ENCODE results near the gene CELA1. TPM values are rescaled to one million over a fixed set of nuclear protein-coding genes. Genes with fewer than 3 reads are reported as not detected.

Gene CELA1
- total and polyA plus RNA-seq, 4 donors: not detected

DNA sequence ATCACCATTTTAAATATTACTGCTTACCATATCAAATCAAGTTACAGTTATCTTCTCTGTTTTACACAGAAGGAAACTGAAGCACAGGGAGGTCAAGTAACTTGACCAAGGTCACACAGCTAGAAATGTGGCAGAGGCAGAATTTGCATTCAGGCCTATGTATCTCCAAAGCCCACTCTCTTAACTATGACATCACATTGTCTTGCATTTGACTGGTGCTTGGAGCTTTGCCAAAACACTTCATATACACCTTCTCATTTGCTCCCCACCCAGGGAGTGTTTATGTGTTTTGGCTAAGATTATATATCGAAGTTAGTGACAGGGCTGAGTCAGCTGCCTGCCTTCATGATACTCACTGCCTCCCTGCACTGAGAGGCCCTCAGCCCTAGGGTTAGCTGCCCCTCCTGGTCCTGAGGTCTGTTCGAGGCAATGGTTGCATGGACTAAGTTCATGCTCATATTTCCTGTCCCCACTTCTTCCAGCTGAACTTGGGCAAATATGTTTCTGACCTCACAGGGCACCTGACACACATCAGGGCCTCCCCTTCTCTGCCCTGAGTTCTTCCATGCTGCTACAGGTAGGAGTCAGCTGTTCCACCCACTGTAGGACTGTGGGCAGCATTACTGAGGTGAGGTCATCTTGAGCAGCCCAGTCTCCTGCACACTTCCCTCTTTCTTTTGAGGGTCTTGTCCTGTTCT is 43.0 kb upstream of the CELA1 start:
- H3K27ac ChIP-seq (ENCODE audit: low read depth in 1 of 2, low read length in 2 of 2): no peak overlapping the region
- no peaks in the 10 kb centered on the region for H3K4me1 ChIP-seq (ENCODE audit: control insufficient read depth in 1 of 2, insufficient read depth in 2 of 2, low read length in 2 of 2)
- no peak for ATAC-seq (ENCODE audit: low FRiP score)
- intact Hi-C loops (cut with DNase I): no loop called here
- no peaks in the 10 kb centered on the region for H3K36me3 ChIP-seq (ENCODE audit: control insufficient read depth in 1 of 2, insufficient read depth in 2 of 2, low read length in 1 of 2)
- 84 to 90% methylated on average over 2 of the region's 2 CpGs for WGBS, 2 donors
- H3K27me3 ChIP-seq (ENCODE audit: control insufficient read depth in 1 of 2, insufficient read depth in 2 of 2, low read length in 1 of 2): no peaks in the 10 kb centered on the region
- no peak overlapping the region for H3K4me3 ChIP-seq (ENCODE audit: low read length in 2 of 2)
- DNase-seq: peak in 1 of 2 donors; percentile 28
- H3K9me3 ChIP-seq (ENCODE audit: control insufficient read depth, low read length): no peaks in the 10 kb centered on the region

DNA sequence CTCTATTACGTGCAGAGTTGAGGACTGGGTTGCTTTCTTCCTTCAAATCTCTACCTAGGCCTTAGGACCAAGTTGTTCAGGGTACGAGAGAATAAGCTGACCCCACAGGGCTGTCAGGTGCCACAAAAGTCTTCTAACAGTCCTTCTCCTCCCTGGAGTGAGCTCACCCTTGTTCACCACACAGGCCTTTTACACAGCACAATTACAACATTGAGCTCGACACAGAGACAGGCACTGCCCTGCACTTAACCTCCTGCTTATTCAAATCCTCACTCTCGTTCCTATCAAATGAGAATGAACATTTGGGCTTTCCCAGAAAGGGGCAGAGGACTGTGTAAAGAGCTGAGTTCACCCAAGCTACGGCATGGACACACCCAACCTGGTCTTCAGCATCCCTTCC is 42.4 kb upstream of the CELA1 start:
- ATAC-seq (ENCODE audit: low FRiP score): no peak
- Histone ChIP-seq H3K9me3 (ENCODE audit: control insufficient read depth, low read length) (no peaks in the 10 kb centered on the region), H3K4me1 (ENCODE audit: control insufficient read depth in 1 of 2, insufficient read depth in 2 of 2, low read length in 2 of 2) (no peaks in the 10 kb centered on the region), H3K36me3 (ENCODE audit: control insufficient read depth in 1 of 2, insufficient read depth in 2 of 2, low read length in 1 of 2) (no peaks in the 10 kb centered on the region), H3K4me3 (ENCODE audit: low read length in 2 of 2) (no peak overlapping the region), H3K27ac (ENCODE audit: low read depth in 1 of 2, low read length in 2 of 2) (no peak overlapping the region), H3K27me3 (ENCODE audit: control insufficient read depth in 1 of 2, insufficient read depth in 2 of 2, low read length in 1 of 2) (no peaks in the 10 kb centered on the region)
- intact Hi-C loops (cut with DNase I): no loop called here
- WGBS, 2 donors: 92 to 94% methylated on average over 5 of the region's 5 CpGs
- DNase-seq: no peak

DNA sequence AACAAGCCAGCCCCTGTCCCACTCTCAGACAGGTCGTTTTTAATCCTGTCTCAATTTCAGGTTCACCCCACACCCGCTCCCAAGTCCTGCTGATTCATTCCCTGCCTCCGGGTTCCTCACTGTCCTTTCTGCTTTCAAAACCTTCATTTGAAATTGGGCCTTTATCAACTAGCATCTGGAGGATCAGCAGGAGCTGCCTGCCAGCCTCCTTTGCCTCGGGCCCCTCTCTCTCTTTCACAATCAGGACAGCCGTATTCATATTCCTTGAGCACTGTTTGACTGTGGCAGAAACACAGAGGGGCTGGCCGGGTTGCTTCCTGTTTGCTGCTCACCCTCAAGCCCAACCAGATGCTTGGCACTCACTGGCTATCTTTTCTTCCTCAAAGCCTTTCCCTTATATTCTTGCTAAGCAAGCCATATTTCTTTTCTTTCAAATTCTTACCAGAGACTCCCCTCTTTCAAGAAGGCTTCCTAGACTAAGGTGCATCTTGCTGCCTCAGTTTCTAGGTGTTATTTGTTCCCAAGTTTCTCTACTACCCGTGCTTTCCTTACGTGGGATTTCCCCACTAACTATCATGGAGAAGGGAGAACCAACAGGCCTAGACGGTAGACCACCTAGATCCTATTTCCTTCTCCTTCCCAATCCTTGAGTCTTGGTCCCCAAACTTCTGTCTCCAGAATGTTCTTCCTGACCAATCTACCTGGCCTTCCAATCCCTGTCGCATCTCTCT is 41.8 kb upstream of the CELA1 start:
- H3K4me3 ChIP-seq (ENCODE audit: low read length in 2 of 2): no peak overlapping the region
- no peaks in the 10 kb centered on the region for H3K9me3 ChIP-seq (ENCODE audit: control insufficient read depth, low read length)
- no peaks in the 10 kb centered on the region for H3K36me3 ChIP-seq (ENCODE audit: control insufficient read depth in 1 of 2, insufficient read depth in 2 of 2, low read length in 1 of 2)
- WGBS, 2 donors: 62 to 66% methylated on average over 10 of the region's 10 CpGs
- no peaks in the 10 kb centered on the region for H3K27me3 ChIP-seq (ENCODE audit: control insufficient read depth in 1 of 2, insufficient read depth in 2 of 2, low read length in 1 of 2)
- H3K4me1 ChIP-seq (ENCODE audit: control insufficient read depth in 1 of 2, insufficient read depth in 2 of 2, low read length in 2 of 2): no peaks in the 10 kb centered on the region
- ATAC-seq (ENCODE audit: low FRiP score): no peak
- intact Hi-C loops (cut with DNase I): no loop called here
- H3K27ac ChIP-seq (ENCODE audit: low read depth in 1 of 2, low read length in 2 of 2): no peak overlapping the region
- peak; percentile 55 to 78 for DNase-seq

DNA sequence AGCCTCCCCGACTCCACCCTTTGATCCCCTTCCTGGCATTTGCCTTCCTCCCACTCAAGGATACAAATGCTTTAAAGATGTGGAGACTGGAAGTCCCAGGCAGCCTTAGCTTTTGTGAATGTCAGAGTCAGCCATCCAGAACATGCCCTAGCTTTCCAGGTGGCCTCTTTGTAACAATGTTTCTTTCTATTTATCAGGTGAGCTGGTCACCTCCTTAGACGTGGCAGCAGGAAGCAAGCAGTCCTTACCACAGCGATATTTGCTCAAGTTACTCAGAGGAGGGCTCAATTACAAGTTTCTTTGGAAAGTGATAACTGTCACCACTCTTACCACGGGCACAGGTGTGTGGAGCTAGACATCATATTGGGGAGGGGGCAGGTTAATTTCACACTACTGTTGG is 39.9 kb upstream of the CELA1 start:
- DNase-seq: no peak
- intact Hi-C loops (cut with DNase I): no loop called here
- no peak for ATAC-seq (ENCODE audit: low FRiP score)
- H3K4me1 ChIP-seq (ENCODE audit: control insufficient read depth in 1 of 2, insufficient read depth in 2 of 2, low read length in 2 of 2): no peaks in the 10 kb centered on the region
- H3K9me3 ChIP-seq (ENCODE audit: control insufficient read depth, low read length): no peaks in the 10 kb centered on the region
- H3K4me3 ChIP-seq (ENCODE audit: low read length in 2 of 2): no peak overlapping the region
- H3K27ac ChIP-seq (ENCODE audit: low read depth in 1 of 2, low read length in 2 of 2): no peak overlapping the region
- H3K36me3 ChIP-seq (ENCODE audit: control insufficient read depth in 1 of 2, insufficient read depth in 2 of 2, low read length in 1 of 2): no peaks in the 10 kb centered on the region
- H3K27me3 ChIP-seq (ENCODE audit: control insufficient read depth in 1 of 2, insufficient read depth in 2 of 2, low read length in 1 of 2): no peaks in the 10 kb centered on the region
- 89 to 90% methylated on average over 4 of the region's 4 CpGs for WGBS, 2 donors

DNA sequence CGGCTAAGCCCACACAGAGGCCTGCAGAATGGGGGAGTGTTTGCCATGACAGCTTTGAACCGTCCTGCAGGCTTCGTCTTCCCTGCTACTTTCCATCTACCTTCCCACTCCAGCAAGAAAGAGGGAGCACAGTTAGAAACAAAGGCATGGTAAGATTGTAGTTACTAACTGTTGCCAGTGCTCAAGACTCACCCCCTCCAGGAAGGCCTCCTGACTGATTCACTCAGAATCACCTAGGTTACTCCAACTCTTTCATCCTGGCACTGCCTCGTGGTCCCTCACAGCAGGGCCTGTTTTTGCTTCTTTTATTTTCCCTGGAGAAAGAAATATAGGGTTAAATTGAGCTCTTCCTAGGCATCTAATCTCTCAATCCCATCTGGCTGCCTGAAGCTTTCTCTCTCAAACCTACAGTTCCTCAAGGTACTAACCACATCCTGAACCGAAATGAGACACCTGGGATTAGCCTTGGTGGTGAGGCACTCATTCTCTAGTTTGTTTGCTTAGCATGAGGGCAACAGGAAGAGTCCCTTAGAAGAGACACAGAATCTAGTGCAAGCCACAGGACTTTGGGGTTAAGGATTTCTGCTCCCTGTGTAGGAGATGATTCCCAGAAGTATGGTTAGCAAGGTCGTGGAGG is 36.9 kb upstream of the CELA1 start:
- no peak for DNase-seq
- WGBS, 2 donors: 76 to 77% methylated on average over 6 of the region's 6 CpGs
- H3K36me3 ChIP-seq (ENCODE audit: control insufficient read depth in 1 of 2, insufficient read depth in 2 of 2, low read length in 1 of 2): no peaks in the 10 kb centered on the region

DNA sequence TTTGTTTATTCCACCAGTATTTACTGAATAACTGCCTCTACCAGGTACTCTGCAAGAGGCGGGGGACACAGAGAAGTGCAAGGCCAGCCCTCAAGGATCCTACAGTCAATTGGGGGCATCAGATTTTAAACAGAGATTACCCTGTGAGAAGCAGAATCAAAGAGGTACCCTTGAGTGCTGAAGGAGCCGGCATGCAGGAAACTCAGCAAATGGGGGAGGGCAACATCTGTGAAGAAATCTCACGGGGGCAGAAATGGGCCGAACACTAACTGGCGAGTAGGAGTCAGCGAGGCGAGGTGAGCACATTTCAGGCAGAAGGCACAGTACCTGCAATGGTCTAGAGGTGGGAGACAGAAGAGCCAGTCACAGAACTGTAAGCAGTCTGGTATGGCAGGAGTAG is 35.7 kb upstream of the CELA1 start:
- ATAC-seq (ENCODE audit: low FRiP score) (peak; percentile 19), DNase-seq (peak in 1 of 2 donors; percentile 30)
- H3K36me3 ChIP-seq (ENCODE audit: control insufficient read depth in 1 of 2, insufficient read depth in 2 of 2, low read length in 1 of 2): no peaks in the 10 kb centered on the region
- H3K27ac ChIP-seq (ENCODE audit: low read depth in 1 of 2, low read length in 2 of 2): no peak overlapping the region
- H3K4me1 ChIP-seq (ENCODE audit: control insufficient read depth in 1 of 2, insufficient read depth in 2 of 2, low read length in 2 of 2): no peaks in the 10 kb centered on the region
- 94 to 96% methylated on average over 7 of the region's 7 CpGs for WGBS, 2 donors
- intact Hi-C loops (cut with DNase I): no loop called here
- no peaks in the 10 kb centered on the region for H3K27me3 ChIP-seq (ENCODE audit: control insufficient read depth in 1 of 2, insufficient read depth in 2 of 2, low read length in 1 of 2)
- no peak overlapping the region for H3K4me3 ChIP-seq (ENCODE audit: low read length in 2 of 2)
- no peaks in the 10 kb centered on the region for H3K9me3 ChIP-seq (ENCODE audit: control insufficient read depth, low read length)

More for the DNA sequence above, 36.9 kb upstream of the CELA1 start:
- Histone ChIP-seq H3K27ac (ENCODE audit: low read depth in 1 of 2, low read length in 2 of 2) (no peak overlapping the region), H3K4me3 (ENCODE audit: low read length in 2 of 2) (no peak overlapping the region), H3K27me3 (ENCODE audit: control insufficient read depth in 1 of 2, insufficient read depth in 2 of 2, low read length in 1 of 2) (no peaks in the 10 kb centered on the region), H3K4me1 (ENCODE audit: control insufficient read depth in 1 of 2, insufficient read depth in 2 of 2, low read length in 2 of 2) (no peaks in the 10 kb centered on the region), H3K9me3 (ENCODE audit: control insufficient read depth, low read length) (no peaks in the 10 kb centered on the region)
- intact Hi-C loops (cut with DNase I): no loop called here
- no peak for ATAC-seq (ENCODE audit: low FRiP score)

DNA sequence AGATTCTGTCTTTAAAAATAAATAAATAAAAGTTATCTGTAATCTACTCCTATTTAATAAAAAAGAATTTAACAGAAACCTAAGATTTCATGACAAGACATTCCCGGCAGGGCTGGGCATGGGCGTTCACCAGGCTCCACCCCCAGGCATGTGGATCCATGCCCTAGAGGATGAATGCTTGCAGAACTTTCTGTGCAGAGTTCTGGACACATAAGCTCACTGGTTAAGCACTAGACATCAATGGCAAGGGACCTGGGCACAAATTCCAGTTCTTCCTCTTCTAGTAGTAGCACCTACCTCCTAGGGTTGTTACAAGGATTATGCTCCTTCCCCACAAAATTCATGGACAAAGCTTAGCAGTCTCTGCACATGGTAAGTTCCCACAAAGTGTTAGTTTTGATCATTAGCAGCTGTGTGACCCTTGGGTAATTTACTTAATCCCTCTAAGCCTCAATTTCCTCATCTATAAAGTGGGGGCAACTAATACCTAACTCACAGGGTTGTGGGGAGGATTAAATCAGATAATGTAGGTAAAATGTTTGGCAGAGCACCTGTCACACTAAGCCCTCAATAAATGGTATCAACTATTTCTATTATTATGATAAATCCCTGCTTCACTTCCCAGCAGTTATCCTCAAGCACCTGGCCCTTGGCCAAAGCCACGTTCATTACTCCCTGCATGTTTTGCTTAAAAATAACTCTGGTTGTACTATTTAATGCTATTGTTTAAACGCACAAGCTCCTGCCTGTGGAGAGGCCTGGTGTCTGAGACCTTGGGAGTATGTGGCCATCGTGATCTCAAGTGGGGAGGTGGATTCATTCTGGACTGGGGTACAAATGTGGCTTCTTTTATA is 35.0 kb upstream of the CELA1 start:
- 44 to 51% methylated on average over 5 of the region's 5 CpGs for WGBS, 2 donors
- H3K4me1 ChIP-seq (ENCODE audit: control insufficient read depth in 1 of 2, insufficient read depth in 2 of 2, low read length in 2 of 2): no peaks in the 10 kb centered on the region
- no peak overlapping the region for H3K27ac ChIP-seq (ENCODE audit: low read depth in 1 of 2, low read length in 2 of 2)
- H3K27me3 ChIP-seq (ENCODE audit: control insufficient read depth in 1 of 2, insufficient read depth in 2 of 2, low read length in 1 of 2): no peaks in the 10 kb centered on the region
- peak in 1 of 2 donors; percentile 57 for DNase-seq
- H3K4me3 ChIP-seq (ENCODE audit: low read length in 2 of 2): no peak overlapping the region
- no peak for ATAC-seq (ENCODE audit: low FRiP score)
- H3K36me3 ChIP-seq (ENCODE audit: control insufficient read depth in 1 of 2, insufficient read depth in 2 of 2, low read length in 1 of 2): no peaks in the 10 kb centered on the region
- no peaks in the 10 kb centered on the region for H3K9me3 ChIP-seq (ENCODE audit: control insufficient read depth, low read length)
- intact Hi-C loops (cut with DNase I): no loop called here

DNA sequence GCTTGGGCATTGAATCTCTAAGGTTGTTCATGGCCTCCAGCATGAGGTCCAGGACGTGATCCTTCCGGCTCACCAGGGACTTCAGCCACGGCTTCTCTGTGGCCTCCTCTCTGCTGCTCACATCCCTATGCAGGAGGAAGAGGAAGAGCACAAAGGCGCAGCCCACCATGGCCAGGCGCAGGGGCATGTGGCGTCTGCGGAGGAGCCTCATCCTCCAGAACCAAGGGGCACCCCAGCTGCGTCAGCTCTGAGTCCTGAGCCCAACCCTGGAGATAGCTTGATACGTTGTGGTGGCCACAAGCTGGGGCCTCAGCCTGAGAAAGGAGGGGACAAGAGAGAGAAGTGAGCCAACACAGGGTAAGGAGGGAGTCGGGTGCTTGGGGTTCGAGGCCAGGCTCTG is 33.1 kb upstream of the CELA1 start:
- no peaks in the 10 kb centered on the region for H3K36me3 ChIP-seq (ENCODE audit: control insufficient read depth in 1 of 2, insufficient read depth in 2 of 2, low read length in 1 of 2)
- ATAC-seq (ENCODE audit: low FRiP score) (no peak), DNase-seq (no peak)
- H3K4me3 ChIP-seq (ENCODE audit: low read length in 2 of 2): no peak overlapping the region
- H3K27ac ChIP-seq (ENCODE audit: low read depth in 1 of 2, low read length in 2 of 2): no peak overlapping the region
- no peaks in the 10 kb centered on the region for H3K27me3 ChIP-seq (ENCODE audit: control insufficient read depth in 1 of 2, insufficient read depth in 2 of 2, low read length in 1 of 2)
- intact Hi-C loops (cut with DNase I): no loop called here
- H3K9me3 ChIP-seq (ENCODE audit: control insufficient read depth, low read length): no peaks in the 10 kb centered on the region
- H3K4me1 ChIP-seq (ENCODE audit: control insufficient read depth in 1 of 2, insufficient read depth in 2 of 2, low read length in 2 of 2): no peaks in the 10 kb centered on the region
- WGBS, 2 donors: 89 to 95% methylated on average over 11 of the region's 11 CpGs
